NB4 (cell line): ENCODE data around the gene ADAMTSL1.

Source experiments
- POLR2A ChIP-seq: IDR thresholded peaks from 2 replicates; pipeline ENCODE4 v1.6.1; 2011; ENCODE audit warnings: mild to moderate bottlenecking; ENCODE audit not compliant: insufficient read length; ENCODE audit errors: extremely low read depth
- TF ChIP-seq, protein P1 (sequence below): IDR thresholded peaks from one replicate; pipeline ENCODE4 v1.5.1; 2012; ENCODE audit warnings: low read depth, low read length
- TF ChIP-seq, protein P2 (sequence below): IDR thresholded peaks from 2 replicates; pipeline ENCODE4 v1.6.1; 2011; ENCODE audit warnings: low read depth, low read length

DNA sequence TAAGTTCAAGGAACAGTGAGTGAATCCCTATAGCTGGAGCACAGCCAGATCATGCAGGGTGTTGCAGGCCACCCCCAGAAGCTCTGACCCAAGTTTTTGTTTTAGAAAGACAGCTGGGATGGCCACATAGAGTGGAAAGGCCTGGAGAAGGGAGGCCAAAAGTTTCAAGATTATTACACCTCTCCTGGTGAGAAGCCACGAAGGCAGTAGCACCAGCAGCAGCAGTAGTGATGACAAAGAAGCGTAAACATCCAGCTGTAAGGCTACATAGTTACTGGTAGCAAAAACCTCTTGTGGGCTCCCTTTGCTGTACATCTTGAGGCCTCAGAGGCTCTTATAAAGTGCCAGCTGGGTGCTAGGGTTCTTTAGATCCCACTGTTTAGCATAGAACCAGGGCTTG, 11.8 kb downstream of the ADAMTSL1 start:
- TF ChIP-seq POLR2A = no peak
- TF ChIP-seq, protein P1, sequence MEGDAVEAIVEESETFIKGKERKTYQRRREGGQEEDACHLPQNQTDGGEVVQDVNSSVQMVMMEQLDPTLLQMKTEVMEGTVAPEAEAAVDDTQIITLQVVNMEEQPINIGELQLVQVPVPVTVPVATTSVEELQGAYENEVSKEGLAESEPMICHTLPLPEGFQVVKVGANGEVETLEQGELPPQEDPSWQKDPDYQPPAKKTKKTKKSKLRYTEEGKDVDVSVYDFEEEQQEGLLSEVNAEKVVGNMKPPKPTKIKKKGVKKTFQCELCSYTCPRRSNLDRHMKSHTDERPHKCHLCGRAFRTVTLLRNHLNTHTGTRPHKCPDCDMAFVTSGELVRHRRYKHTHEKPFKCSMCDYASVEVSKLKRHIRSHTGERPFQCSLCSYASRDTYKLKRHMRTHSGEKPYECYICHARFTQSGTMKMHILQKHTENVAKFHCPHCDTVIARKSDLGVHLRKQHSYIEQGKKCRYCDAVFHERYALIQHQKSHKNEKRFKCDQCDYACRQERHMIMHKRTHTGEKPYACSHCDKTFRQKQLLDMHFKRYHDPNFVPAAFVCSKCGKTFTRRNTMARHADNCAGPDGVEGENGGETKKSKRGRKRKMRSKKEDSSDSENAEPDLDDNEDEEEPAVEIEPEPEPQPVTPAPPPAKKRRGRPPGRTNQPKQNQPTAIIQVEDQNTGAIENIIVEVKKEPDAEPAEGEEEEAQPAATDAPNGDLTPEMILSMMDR = no peak
- TF ChIP-seq, protein P2, sequence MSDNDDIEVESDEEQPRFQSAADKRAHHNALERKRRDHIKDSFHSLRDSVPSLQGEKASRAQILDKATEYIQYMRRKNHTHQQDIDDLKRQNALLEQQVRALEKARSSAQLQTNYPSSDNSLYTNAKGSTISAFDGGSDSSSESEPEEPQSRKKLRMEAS = no peak
